GM20431 (cell line): Measurements from ENCODE around the gene MCM9.
"Not testable (repeated sequence)": the region's sequence is repeated elsewhere in the genome, so short reads cannot be mapped to it uniquely, and the experiment has no call there.

ENCODE experiments used
- in situ Hi-C: fragments of 300-500 bp; cut with MseI, MboI; formaldehyde crosslinking; loops from one replicate; pipeline ENCODE4 v1.15.0; 2020; ENCODE audit warnings: low sequenced_read_pairs; ENCODE audit not compliant: unreplicated experiment

Gene MCM9

DNA sequence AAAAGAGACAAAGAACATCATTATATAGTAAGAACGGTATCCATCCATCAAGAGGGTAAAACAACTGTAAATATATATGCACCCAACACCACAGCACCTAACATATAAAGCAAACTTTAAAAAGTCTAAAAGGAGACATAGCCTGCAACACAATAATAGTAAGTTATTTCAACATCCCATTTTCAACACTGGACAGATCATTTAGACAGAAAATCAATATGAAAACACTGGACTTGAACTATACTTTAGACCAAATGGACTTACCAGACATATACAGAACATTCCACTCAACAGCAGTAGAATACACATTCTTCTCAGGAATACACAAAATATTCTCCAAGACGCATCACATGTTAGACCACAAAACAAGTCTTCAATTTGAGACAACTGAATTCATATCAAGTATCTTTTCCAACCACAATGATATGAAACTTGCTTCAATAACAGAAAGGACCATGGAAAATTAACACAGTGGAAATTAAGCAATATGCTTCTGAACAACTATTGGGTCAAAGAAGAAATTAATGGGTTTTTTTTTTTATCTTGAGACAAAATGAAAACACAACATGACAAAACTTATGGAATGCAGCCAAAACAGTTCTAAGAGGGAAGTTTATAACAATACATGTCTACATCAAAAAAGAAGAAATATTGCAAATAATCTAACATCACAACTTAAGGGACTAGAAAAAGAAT, 64.9 kb downstream of the MCM9 start:
- in situ Hi-C loops: no loop called here

- in situ Hi-C loops: no loop called here
Measured at GRCh38 chr6:118869350-118869749, 65.6 kb downstream of the MCM9 start.

- in situ Hi-C loops: not testable (repeated sequence)
Measured at GRCh38 chr6:118868901-118869300, 66.1 kb downstream of the MCM9 start.

GRCh38 chr6:118867181-118867580, 67.8 kb downstream of the MCM9 start:
- in situ Hi-C loops: no loop called here

- in situ Hi-C loops: no loop called here
Measured at GRCh38 chr6:118865100-118865391, 69.9 kb downstream of the MCM9 start.

GRCh38 chr6:118864341-118865099, 70.4 kb downstream of the MCM9 start:
- in situ Hi-C loops: no loop called here

GRCh38 chr6:118862443-118862842, 72.5 kb downstream of the MCM9 start:
- in situ Hi-C loops: no loop called here

DNA sequence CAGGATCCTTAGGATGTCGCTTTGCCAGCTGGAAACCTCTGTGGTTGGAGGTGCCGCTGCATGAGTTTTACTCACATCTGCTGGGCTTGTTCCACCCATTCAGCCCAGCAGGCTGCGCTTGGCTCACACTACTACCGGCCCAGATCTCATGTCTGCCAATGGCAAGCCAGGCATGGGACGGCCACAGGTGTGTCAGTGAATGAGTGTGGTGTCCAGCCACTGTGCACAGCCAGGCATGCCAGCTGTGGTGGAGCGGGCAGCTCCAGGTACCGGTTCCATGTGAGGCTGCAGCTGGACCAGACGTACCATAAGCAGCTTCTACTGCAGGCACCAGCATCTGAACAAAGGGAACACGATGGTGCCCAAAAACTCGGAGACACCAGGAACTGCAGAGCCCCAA, 74.1 kb downstream of the MCM9 start:
- in situ Hi-C loops: no loop called here

DNA sequence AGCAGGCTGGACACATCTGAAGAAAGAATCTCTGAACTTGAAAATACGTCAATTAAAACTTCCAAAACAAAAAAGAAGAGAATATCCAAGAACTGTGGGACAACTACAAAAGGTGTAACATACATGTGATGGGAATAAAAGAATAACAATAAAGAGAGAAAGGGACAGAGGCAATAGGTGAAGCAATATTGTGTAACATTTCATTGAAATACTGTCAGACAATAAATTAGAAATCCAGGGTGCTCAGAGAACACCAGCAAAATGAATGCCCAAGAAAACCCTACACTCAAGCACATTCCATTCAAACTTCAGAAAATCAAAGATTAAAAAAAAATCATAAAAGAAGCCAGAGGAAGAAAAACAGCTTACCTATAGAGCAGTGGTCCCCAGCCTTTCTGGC, 74.6 kb downstream of the MCM9 start:
- in situ Hi-C loops: no loop called here

- in situ Hi-C loops: no loop called here
Measured at GRCh38 chr6:118859517-118860064, 75.4 kb downstream of the MCM9 start.

- in situ Hi-C loops: no loop called here
Measured at GRCh38 chr6:118856301-118856700, 78.7 kb downstream of the MCM9 start.

- in situ Hi-C loops: no loop called here
Measured at GRCh38 chr6:118853408-118853807, 81.6 kb downstream of the MCM9 start.

- in situ Hi-C loops: no loop called here
Measured at GRCh38 chr6:118844915-118845314, 90.0 kb downstream of the MCM9 start.

DNA sequence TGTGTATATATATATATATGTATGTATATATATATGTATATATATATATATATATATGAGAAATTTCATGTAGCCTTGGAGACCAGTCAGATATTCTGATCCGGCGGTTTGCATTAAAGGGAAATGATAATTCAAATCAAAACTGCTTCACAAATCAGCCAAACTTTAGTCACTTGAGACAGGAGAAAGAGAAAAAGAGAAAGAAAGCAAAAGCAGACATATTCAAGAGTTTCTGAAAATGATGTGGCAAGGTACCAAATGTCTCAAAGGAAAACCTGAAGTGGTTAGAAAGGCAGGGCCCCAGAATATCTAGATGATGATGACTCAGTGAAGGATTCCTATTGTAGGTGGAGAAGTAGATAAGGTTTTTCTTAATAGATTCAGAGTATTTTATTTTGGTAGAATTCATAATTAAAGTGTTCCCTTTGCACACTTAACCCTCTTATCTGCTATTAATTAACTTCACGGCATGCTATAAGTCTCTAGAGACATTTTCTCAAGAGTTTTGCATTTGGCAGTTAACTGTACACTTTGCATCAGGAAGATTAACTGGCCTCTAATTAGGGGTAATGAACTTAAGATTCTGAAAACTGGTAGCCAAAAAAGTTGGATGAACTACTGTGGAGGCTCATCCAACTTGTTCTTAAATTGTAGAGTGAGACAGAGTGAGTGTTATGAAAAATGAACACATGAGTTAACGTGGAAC, 91.1 kb downstream of the MCM9 start:
- in situ Hi-C loops: no loop called here

DNA sequence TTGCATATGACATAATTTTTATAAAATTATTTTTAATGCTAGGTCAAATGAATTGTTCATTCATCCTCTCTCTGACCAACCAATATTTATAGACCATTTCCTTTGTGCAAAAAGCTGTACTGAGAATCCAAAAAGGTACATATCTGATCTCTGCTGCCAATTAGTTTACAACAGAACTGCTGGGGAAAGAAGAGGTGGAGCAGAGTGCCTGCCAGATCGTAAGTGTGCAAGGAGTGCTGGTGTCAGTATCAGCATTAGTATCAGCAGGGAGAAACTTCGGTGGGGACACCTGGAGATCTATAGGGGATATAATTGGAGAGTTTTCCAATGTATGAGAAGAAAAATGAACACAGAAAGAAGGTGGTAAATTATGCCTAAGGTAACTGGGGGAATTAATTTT, 104.3 kb downstream of the MCM9 start:
- in situ Hi-C loops: no loop called here

DNA sequence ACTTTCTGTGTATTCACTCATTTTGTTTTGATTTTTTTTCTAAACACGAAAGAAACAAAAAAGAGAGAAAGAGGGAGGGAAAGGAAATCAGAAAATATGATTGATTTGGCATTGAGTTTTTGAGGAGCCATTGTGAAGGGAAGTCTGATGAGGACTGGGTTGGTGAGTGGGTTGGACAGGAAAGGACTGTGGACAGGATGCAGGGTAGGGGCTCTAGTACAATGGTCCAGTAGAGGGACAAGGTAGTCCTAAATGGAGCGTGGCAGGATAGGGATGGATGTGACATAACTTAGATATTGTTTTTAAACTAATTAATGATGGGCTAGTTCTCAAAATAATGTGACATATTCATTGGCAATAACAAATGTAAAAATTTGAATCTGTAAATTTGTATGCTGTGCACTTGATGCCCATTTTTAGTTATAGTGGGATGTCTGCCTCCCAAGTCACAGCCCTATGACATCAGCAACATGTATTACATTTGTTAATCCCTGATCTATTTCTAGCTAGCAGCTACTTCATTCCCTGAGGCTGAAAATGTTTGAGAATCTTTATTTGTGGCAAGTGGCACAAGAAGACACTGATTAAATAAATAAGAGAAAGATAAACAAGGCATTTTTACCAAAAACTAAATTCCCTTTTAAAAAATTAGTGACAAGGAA, 105.0 kb downstream of the MCM9 start:
- in situ Hi-C loops: no loop called here

- in situ Hi-C loops: no loop called here
Measured at GRCh38 chr6:118826096-118826495, 108.9 kb downstream of the MCM9 start.

GRCh38 chr6:118825661-118826060, 109.3 kb downstream of the MCM9 start:
- in situ Hi-C loops: no loop called here

DNA sequence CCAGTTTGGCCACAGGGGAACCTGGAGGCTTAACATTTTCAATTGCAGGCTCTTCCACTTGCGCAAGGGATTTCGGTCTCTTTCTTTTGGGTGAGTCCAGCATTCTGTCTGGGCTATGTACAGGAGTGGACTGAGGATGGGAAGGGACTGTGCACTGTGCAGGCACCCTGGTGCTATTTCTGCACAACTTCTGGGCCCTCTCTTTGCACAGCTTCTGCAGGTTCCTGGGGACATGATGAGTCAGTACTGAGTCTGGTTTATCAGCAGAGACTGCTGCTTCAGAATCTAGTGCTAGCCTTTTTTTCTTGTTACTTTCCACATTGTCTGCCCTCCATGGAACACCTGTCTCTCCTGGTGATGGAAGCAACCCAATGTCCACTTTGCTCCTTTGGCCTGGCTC, 119.5 kb downstream of the MCM9 start:
- in situ Hi-C loops: no loop called here

- in situ Hi-C loops: no loop called here
Measured at GRCh38 chr6:118813775-118814174, 121.2 kb downstream of the MCM9 start.

- in situ Hi-C loops: no loop called here
Measured at GRCh38 chr6:118812970-118813369, 122.0 kb downstream of the MCM9 start.
